NCI-H2227 (cell line): ENCODE measurements around the gene PIK3C2A.

Experiments used
- DNase-seq: peaks from one replicate; lab custom pipeline; 2025; ENCODE audit not compliant: unreplicated experiment; lab: John Stamatoyannopoulos, UW

PIK3C2A gene

DNA sequence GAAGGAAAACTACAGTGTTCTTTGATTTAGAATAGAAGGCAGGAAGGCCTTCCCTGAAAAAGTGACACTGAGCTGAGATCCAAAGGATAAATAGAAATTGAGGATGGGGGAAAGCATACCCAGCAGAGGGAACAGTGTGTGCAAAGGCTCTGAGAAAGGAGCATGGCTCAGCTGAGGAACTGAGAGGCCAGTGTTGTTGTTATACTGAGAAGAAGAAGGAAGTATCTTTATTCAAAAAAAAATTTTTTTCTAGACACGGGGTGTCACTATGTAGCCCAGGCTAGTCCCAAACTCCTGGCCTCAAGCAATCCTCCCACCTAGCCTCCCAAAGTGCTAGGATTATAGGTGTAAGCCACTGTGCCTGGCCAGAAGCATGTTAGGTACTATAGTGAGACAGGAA, 3.5 kb upstream of the PIK3C2A start:
- DNase-seq, result no peak

GRCh38 chr11:17209939-17210245, 2.1 kb upstream of the PIK3C2A start:
- no peak for DNase-seq

GRCh38 chr11:17208257-17208999, 642 bp upstream of the PIK3C2A start:
- peak; percentile 89 for DNase-seq

- no peak for DNase-seq
Measured at GRCh38 chr11:17206463-17206862, 1.3 kb downstream of the PIK3C2A start.

DNA sequence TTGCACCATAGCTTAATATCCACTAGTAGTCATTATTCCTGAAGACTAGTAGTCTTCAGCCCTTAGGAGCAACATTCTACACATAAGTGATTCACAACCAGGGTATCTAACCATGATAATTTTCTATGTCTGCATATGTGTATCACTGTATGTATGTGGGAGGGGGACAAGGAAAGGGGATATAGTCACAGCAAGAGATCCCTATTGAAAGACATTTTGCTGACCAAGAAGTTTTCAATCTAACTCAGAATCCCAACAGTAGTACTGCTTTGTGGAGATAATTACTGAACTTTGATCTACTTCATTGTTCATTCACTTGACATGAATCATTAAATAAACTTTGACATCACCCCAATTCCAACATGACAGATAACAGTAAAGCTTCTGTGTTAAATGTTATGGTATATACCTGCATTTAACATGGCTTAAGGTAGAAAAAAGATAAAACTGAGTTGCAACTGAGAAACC, 10.3 kb downstream of the PIK3C2A start:
- no peak for DNase-seq

DNA sequence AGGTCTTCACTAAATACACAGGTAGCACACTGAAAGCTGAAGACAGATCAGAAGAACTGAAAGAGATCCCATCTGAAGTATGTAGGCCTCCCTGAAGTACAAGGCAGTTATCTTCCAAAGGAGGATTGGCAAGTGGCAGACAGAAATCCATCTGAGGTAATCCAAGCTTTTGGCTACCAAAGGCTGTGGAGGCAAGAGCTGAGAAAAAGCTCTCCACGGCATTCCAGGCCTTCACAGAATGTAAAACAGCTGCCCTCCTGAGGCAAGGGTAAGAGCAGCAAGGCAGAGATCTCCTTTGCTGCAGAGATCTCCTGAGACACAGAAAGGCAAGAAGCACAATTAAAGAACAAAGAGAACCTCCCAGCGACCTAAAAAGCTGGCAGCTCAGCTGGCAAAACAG, 19.1 kb downstream of the PIK3C2A start:
- DNase-seq, result no peak

DNA sequence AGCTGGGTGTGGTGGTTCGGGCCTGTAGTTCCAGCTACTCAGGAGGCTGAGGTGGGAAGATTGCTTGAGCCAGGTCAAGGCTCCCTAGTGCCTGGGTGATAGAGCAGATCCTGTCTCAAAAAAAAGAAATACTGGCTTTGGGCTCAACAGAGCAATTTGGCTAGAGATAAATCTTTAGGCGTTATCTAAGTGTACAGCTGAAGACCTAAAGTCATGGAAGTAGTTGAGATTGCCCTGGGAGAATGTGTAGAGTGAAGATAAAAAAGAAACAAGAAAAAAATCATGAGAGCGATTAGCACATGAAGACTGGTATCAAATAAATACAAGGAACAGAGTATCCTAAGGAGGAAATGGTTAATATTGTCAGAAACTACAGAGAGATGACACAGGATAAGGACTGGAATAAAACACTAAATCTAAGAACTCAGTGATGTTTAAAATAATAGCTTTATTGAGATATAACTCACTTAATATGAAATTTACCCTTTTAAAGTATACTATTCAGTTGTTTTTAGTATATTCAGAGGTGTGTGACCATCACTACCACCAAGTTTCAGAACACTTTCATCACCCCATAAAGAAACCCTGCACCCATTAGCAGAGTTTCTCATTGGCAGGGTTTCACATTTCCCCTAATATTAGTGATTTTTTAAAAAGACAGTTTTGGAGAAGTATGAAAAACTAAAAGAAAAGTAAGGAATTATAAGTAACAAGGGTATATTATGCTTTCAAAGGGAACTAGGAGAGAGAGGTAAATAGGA, 20.7 kb downstream of the PIK3C2A start:
- DNase-seq, result no peak

- no peak for DNase-seq
Measured at GRCh38 chr11:17185938-17186337, 21.8 kb downstream of the PIK3C2A start.

- DNase-seq, result no peak
Measured at GRCh38 chr11:17184882-17185587, 22.8 kb downstream of the PIK3C2A start.

GRCh38 chr11:17183836-17184235, 23.9 kb downstream of the PIK3C2A start:
- no peak for DNase-seq

DNA sequence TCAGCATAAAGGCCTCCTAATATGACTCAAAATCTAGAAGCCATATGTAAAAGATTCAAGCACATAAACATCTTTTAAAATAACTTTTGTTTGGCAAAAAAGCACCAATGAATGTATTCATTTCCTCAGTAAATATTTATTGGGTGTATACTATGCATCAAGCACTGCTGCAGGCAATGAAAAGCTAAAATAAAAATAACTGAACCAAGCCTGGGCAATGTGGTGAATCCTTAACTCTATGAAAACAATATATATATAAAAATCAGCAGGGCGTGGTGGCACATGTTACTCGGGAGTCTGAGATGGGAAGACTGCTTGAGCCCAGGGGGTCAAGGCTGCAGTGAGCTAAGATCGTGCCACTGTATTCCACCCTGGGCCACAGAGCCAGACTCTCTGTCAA, 27.8 kb downstream of the PIK3C2A start:
- DNase-seq, result no peak

DNA sequence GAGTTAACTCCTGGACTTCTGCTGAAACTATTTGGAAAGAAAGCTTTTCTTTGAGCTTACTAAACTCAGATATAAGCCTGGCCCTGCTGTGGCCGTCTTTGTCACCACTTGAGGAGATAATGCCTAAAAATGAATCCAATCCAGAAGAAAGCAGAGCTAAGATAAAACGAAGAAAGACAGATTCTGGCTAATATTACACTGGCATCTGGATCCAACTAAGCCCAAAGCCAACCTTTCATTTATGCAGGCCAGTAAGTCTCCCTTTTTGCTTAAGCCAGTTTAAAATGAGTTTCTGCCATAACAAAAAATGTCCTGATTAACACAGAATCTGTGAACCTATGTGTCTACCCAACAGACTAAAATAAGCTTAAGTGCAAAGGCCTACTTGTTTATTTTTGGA, 34.5 kb downstream of the PIK3C2A start:
- DNase-seq, result no peak

DNA sequence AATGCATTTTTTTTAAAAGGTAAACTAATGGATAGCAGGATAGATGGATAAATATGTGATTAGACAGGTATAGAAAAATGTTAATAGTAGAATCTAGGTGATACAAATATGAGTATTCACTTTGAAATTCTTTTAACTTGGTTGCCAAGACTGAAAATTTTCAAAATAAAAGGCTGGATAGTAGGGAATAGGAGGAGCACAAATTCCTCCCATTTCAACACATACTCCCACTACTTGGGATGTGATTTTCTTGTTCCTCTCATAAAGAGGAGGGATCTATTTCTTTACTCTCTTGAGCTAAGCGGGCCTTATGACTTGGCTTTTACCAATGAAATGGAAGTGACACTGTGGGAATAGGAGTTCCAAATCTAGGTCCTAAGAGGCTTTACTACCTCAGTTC, 35.9 kb downstream of the PIK3C2A start:
- no peak for DNase-seq

GRCh38 chr11:17171343-17171742, 36.4 kb downstream of the PIK3C2A start:
- DNase-seq, result no peak

GRCh38 chr11:17169876-17170275, 37.9 kb downstream of the PIK3C2A start:
- DNase-seq, result no peak

GRCh38 chr11:17165247-17165890, 42.4 kb downstream of the PIK3C2A start:
- no peak for DNase-seq

- DNase-seq, result no peak
Measured at GRCh38 chr11:17164361-17165246, 43.2 kb downstream of the PIK3C2A start.

GRCh38 chr11:17163736-17164135, 44.0 kb downstream of the PIK3C2A start:
- no peak for DNase-seq

DNA sequence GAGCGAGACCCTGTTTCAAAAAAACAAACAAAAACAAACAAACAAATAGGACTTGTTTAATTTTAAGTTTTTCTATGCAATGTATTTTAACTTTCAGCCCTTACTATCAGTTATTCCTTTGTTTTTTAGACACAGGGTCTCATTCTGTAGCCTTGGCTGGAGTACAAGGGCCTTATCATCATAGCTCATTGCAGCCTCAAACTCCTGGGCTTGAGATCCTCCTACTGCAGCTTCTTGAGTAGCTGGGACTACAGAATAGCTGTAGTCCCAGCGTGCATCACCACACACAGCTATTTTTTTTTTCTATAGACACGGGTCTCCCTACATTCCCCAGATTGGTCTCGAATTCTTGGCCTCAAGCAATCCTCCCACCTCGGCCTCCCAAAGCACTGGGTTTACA, 44.5 kb downstream of the PIK3C2A start:
- DNase-seq, result no peak

DNA sequence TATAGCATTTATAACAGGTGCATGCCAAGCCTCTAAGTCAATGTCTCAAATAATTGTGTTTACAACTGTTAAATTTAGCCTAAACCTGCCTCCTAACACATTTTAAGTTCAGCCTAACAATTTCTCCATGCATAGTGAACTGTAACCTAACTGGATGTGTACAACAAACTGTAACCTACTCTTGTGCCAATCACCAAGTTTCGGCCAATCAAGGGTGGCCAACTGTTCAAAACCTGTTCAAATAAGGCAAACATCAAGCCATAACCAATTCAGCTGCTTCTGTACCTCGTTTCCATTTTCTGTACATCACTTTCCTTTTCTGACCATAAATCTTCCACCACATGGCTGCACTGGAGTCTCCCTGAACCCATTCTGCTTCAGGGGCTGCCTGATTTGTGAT, 45.4 kb downstream of the PIK3C2A start:
- DNase-seq, result no peak

DNA sequence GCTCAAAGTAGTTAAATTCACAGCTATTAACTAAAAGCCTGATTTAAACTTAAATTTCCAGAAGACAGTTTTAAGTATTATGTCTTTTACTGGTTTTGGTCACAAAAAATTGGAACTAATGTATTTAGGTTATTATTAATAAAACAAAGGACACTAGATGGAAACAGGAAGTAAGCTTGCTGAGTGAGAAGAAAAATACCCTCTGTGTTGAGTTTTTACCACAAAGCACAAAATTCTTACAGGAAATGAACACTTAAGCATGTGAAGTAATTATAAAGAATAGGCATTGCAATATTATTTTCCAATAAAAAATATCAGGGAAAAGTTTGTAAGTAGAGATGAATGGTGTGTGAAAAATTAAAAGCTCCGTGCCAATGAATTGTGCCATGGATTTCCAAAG, 46.3 kb downstream of the PIK3C2A start:
- no peak for DNase-seq
